Measurements from ENCODE around the gene KIAA0513.
"Not testable (repeated sequence)": the region's sequence is repeated elsewhere in the genome, so short reads cannot be mapped to it uniquely, and the experiment has no call there.

The KIAA0513 gene

GRCh38 chr16:85048921-85049562, 21.4 kb downstream of the KIAA0513 start:
- H3K4me3 ChIP-seq (ENCODE audit: low read depth, low read length), result no peak overlapping the region
- DNase-seq (ENCODE audit: low read depth), result no peak
- TF ChIP-seq CTCF (IDR thresholded peaks at IDR 0.05; ENCODE audit: low read depth, low read length, missing control alignments), result no peak

- TF ChIP-seq CTCF (IDR thresholded peaks at IDR 0.05; ENCODE audit: low read depth, low read length, missing control alignments), result no peak
- no peak overlapping the region for H3K4me3 ChIP-seq (ENCODE audit: low read depth, low read length)
- DNase-seq (ENCODE audit: low read depth), result no peak
These were observed 22.2 kb downstream of the KIAA0513 start for GRCh38 chr16:85049706-85050305.

- no peak for TF ChIP-seq CTCF (IDR thresholded peaks at IDR 0.05; ENCODE audit: low read depth, low read length, missing control alignments)
- no peak overlapping the region for H3K4me3 ChIP-seq (ENCODE audit: low read depth, low read length)
- no peak for DNase-seq (ENCODE audit: low read depth)
These were observed 23.5 kb downstream of the KIAA0513 start for GRCh38 chr16:85051067-85051581.

GRCh38 chr16:85051683-85052082, 24.1 kb downstream of the KIAA0513 start:
- no peak for DNase-seq (ENCODE audit: low read depth)
- H3K4me3 ChIP-seq (ENCODE audit: low read depth, low read length), result no peak overlapping the region
- TF ChIP-seq CTCF (IDR thresholded peaks at IDR 0.05; ENCODE audit: low read depth, low read length, missing control alignments), result no peak

GRCh38 chr16:85052536-85052935, 24.9 kb downstream of the KIAA0513 start:
- TF ChIP-seq CTCF (IDR thresholded peaks at IDR 0.05; ENCODE audit: low read depth, low read length, missing control alignments), result no peak
- DNase-seq (ENCODE audit: low read depth), result no peak
- H3K4me3 ChIP-seq (ENCODE audit: low read depth, low read length), result no peak overlapping the region

- not testable (repeated sequence) for DNase-seq (ENCODE audit: low read depth); H3K4me3 ChIP-seq (ENCODE audit: low read depth, low read length)
These were observed 26.7 kb downstream of the KIAA0513 start for GRCh38 chr16:85054321-85054720.

GRCh38 chr16:85054948-85055492, 27.4 kb downstream of the KIAA0513 start:
- no peak for TF ChIP-seq CTCF (IDR thresholded peaks at IDR 0.05; ENCODE audit: low read depth, low read length, missing control alignments)
- H3K4me3 ChIP-seq (ENCODE audit: low read depth, low read length), result no peak overlapping the region; the same call in 1 of the 2 replicates
- no peak for DNase-seq (ENCODE audit: low read depth)
